H9 (cell line): ENCODE measurements around the gene AVEN. TPM values are rescaled to one million over a fixed set of nuclear protein-coding genes. Genes with fewer than 3 reads are reported as not detected.

Experiments used
- DNase-seq: peaks from one replicate; pipeline ENCODE4 v3.0.0-alpha.2; 2017
- H2AFZ ChIP-seq: one replicate; pipeline ENCODE4 v1.6.1; 2013; ENCODE audit warnings: mild to moderate bottlenecking, low read length, control low read depth, moderate library complexity
- H2AK5ac ChIP-seq: 2 replicates; pipeline ENCODE4 v1.6.1; 2013; ENCODE audit warnings: low read length, control low read depth, mixed read lengths; ENCODE audit not compliant: insufficient read length
- H2BK120ac ChIP-seq: one replicate; pipeline ENCODE4 v1.6.1; 2013; ENCODE audit warnings: low read depth, mild to moderate bottlenecking, low read length, control low read depth, inconsistent platforms; ENCODE audit not compliant: poor library complexity, severe bottlenecking
- H2BK12ac ChIP-seq: 2 replicates; pipeline ENCODE4 v1.6.1; 2013; ENCODE audit warnings: low read length, control low read depth, mixed read lengths, low read depth; ENCODE audit not compliant: insufficient read length
- H2BK15ac ChIP-seq: 2 replicates; pipeline ENCODE4 v1.6.1; 2013; ENCODE audit warnings: low read depth, low read length, control low read depth
- H2BK20ac ChIP-seq: one replicate; pipeline ENCODE4 v1.6.1; 2013; ENCODE audit warnings: low read depth, mild to moderate bottlenecking, low read length, control low read depth, inconsistent platforms; ENCODE audit not compliant: poor library complexity, severe bottlenecking
- H2BK5ac ChIP-seq: 2 replicates; pipeline ENCODE4 v1.6.1; 2013; ENCODE audit warnings: low read length, control low read depth, mixed read lengths; ENCODE audit not compliant: insufficient read length
- H3K14ac ChIP-seq: 2 replicates; pipeline ENCODE4 v1.6.1; 2013; ENCODE audit warnings: low read length, control low read depth; ENCODE audit not compliant: insufficient read depth
- H3K18ac ChIP-seq: 2 replicates; pipeline ENCODE4 v1.6.1; 2013; ENCODE audit warnings: low read depth, mild to moderate bottlenecking, mixed read lengths, low read length, control low read depth; ENCODE audit not compliant: insufficient read length
- H3K23ac ChIP-seq: 2 replicates; pipeline ENCODE4 v1.6.1; 2013; ENCODE audit warnings: low read length, control low read depth, mixed read lengths, low read depth; ENCODE audit not compliant: insufficient read length
- H3K23me2 ChIP-seq: 2 replicates; pipeline ENCODE4 v1.6.1; 2013; ENCODE audit warnings: low read depth, mild to moderate bottlenecking, mixed read lengths, low read length, control low read depth; ENCODE audit not compliant: insufficient read length, poor library complexity, severe bottlenecking
- H3K27ac ChIP-seq: 2 replicates; pipeline ENCODE4 v1.5.1; 2013; ENCODE audit warnings: low read length, control low read depth, mixed read lengths, low read depth; ENCODE audit not compliant: insufficient read length
- H3K27me3 ChIP-seq: 2 replicates; pipeline ENCODE4 v1.6.1; 2013; ENCODE audit warnings: low read length, control low read depth, inconsistent platforms; ENCODE audit not compliant: insufficient read depth
- H3K4ac ChIP-seq: 2 replicates; pipeline ENCODE4 v1.6.1; 2013; ENCODE audit warnings: low read depth, mild to moderate bottlenecking, control low read depth, inconsistent platforms, low read length, moderate library complexity
- H3K4me1 ChIP-seq: 2 replicates; pipeline ENCODE4 v1.6.1; 2013; ENCODE audit warnings: low read length, control low read depth, inconsistent platforms; ENCODE audit not compliant: insufficient read depth
- H3K4me2 ChIP-seq: 2 replicates; pipeline ENCODE4 v1.6.1; 2013; ENCODE audit warnings: low read length, control low read depth, mixed read lengths; ENCODE audit not compliant: insufficient read length, insufficient read depth
- H3K56ac ChIP-seq: 2 replicates; pipeline ENCODE4 v1.6.1; 2013; ENCODE audit warnings: low read depth, mild to moderate bottlenecking, mixed read lengths, low read length, control low read depth; ENCODE audit not compliant: insufficient read length
- H3K79me1 ChIP-seq: 2 replicates; pipeline ENCODE4 v1.6.1; 2013; ENCODE audit warnings: low read depth, mild to moderate bottlenecking, moderate library complexity, low read length, control low read depth, inconsistent platforms; ENCODE audit not compliant: insufficient read depth, poor library complexity, severe bottlenecking
- H3K79me2 ChIP-seq: 2 replicates; pipeline ENCODE4 v1.6.1; 2013; ENCODE audit warnings: low read length, control low read depth, inconsistent platforms; ENCODE audit not compliant: insufficient read depth
- H3K9ac ChIP-seq: 2 replicates; pipeline ENCODE4 v1.6.1; 2013; ENCODE audit warnings: low read length, control low read depth, mixed read lengths; ENCODE audit not compliant: insufficient read length; ENCODE audit errors: extremely low read depth
- H3K9me3 ChIP-seq: one replicate; pipeline ENCODE4 v1.6.1; 2013; ENCODE audit warnings: low read depth, low read length, inconsistent platforms; ENCODE audit not compliant: control insufficient read depth
- H3T11ph ChIP-seq: one replicate; pipeline ENCODE4 v1.6.1; 2013; ENCODE audit warnings: mild to moderate bottlenecking, low read length, control low read depth, inconsistent platforms
- H4K20me1 ChIP-seq: one replicate; pipeline ENCODE4 v1.6.1; 2013; ENCODE audit not compliant: control insufficient read depth, insufficient read length, insufficient read depth
- H4K5ac ChIP-seq: 2 replicates; pipeline ENCODE4 v1.6.1; 2013; ENCODE audit warnings: low read depth, mild to moderate bottlenecking, mixed read lengths, low read length, control low read depth; ENCODE audit not compliant: insufficient read length
- H4K8ac ChIP-seq: replicated peaks from 2 replicates; pipeline ENCODE4 v1.6.1; 2013; ENCODE audit warnings: low read length, control low read depth, mixed read lengths, low read depth; ENCODE audit not compliant: insufficient read length
- H4K91ac ChIP-seq: 2 replicates; pipeline ENCODE4 v1.6.1; 2013; ENCODE audit warnings: low read depth, mild to moderate bottlenecking, moderate library complexity, mixed read lengths, low read length, control low read depth; ENCODE audit not compliant: insufficient read length
- H3K27ac Mint-ChIP-seq, 3 experiments: 2 replicates in 2 of 3; 3 replicates in 1 of 3; pipeline ENCODE4 v1.8.0; 2020 to 2021; ENCODE audit warnings: mixed read lengths in 3 of 3, mild to moderate bottlenecking in 1 of 3, moderate library complexity in 1 of 3
- H3K27me3 Mint-ChIP-seq: 2 replicates; pipeline ENCODE4 v1.8.0; 2021; ENCODE audit warnings: low read depth, mild to moderate bottlenecking, moderate library complexity, mixed read lengths
- H3K36me3 Mint-ChIP-seq, 3 experiments: 2 replicates in 2 of 3; 3 replicates in 1 of 3; pipeline ENCODE4 v1.8.0; 2020 to 2021; ENCODE audit warnings: low read depth in 3 of 3, mixed read lengths in 3 of 3; ENCODE audit not compliant: insufficient read depth in 1 of 3
- H3K4me1 Mint-ChIP-seq, 2 experiments: 2 replicates each; pipeline ENCODE4 v1.8.0; 2020; ENCODE audit warnings: mixed read lengths in 2 of 2
- H3K4me3 Mint-ChIP-seq, 2 experiments: 2 replicates in 1 of 2; 3 replicates in 1 of 2; pipeline ENCODE4 v1.8.0; 2020 to 2021; ENCODE audit warnings: mild to moderate bottlenecking in 2 of 2, mixed read lengths in 2 of 2, moderate library complexity in 1 of 2
- H3K9me3 Mint-ChIP-seq, 2 experiments: 2 replicates in 1 of 2; 3 replicates in 1 of 2; pipeline ENCODE4 v1.8.0; 2020; ENCODE audit warnings: mild to moderate bottlenecking in 2 of 2, mixed read lengths in 2 of 2, moderate library complexity in 1 of 2
- CTCF ChIP-seq: fragments of 200-600 bp; sonication (generic); conservative IDR thresholded peaks from 3 replicates; pipeline ENCODE4 v1.8.0; 2021; ENCODE audit warnings: antibody characterized with exemption, mild to moderate bottlenecking
- WGBS: extraction: QIAGEN DNeasy Blood & Tissue Kit; methylation state at CpG from one replicate; pipeline ENCODE4 v1.1.7; 2013; ENCODE audit warnings: missing lambda C conversion rate, low lambda C conversion rate, mixed read lengths; ENCODE audit not compliant: insufficient read length; ENCODE audit errors: extremely low coverage; 5-methylcytosine and 5-hydroxymethylcytosine counted together
- total RNA-seq: library from RNA; stranded (reverse); gene quantifications from 2 replicates; pipeline ENCODE4 v1.2.1, GENCODE V29; 2021

AVEN gene
- total RNA-seq, 1 experiment from 2014 or later: 16.1 TPM

- H4K5ac ChIP-seq: no peak overlapping the region
- no peak overlapping the region for H2BK120ac ChIP-seq
- H3K79me2 ChIP-seq: no peaks in the 10 kb centered on the region
- H2AK5ac ChIP-seq: no peak overlapping the region
- H3K27ac ChIP-seq: no peak overlapping the region
- H3K4ac ChIP-seq: no peak overlapping the region
- Mint-ChIP-seq H3K9me3 (no peaks in the 10 kb centered on the region), H3K27me3 (no peaks in the 10 kb centered on the region), H3K27ac (0 out of 7 replicates have a peak overlapping the region, but pooled peaks of 1 of the 3 experiments have one; percentile 25), H3K4me3 (no peak overlapping the region), H3K36me3 (no peaks in the 10 kb centered on the region), H3K4me1 (no peaks in the 10 kb centered on the region)
- no peaks in the 10 kb centered on the region for H3K9me3 ChIP-seq
- H2BK20ac ChIP-seq: no peak overlapping the region
- no peak overlapping the region for H3K56ac ChIP-seq
- H3K4me2 ChIP-seq: no peak overlapping the region
- no peaks in the 10 kb centered on the region for H3K79me1 ChIP-seq
- no CpG with 5 or more reads among the region's 4 CpGs for WGBS
- no peaks in the 10 kb centered on the region for H3K23me2 ChIP-seq
- no peak overlapping the region for H2BK5ac ChIP-seq
- no peak overlapping the region for H3K9ac ChIP-seq
- H3K27me3 ChIP-seq: no peaks in the 10 kb centered on the region
- no peaks in the 10 kb centered on the region for H4K20me1 ChIP-seq
- no peaks in the 10 kb centered on the region for H3K4me1 ChIP-seq
- H2BK12ac ChIP-seq: no peak overlapping the region
- no peak overlapping the region for H2BK15ac ChIP-seq
- H4K8ac ChIP-seq: no peak overlapping the region
- no peak for TF ChIP-seq CTCF
- H3K14ac ChIP-seq: no peak overlapping the region
- DNase-seq: no peak
- no peak overlapping the region for H3T11ph ChIP-seq
- H3K23ac ChIP-seq: no peak overlapping the region
- no peak overlapping the region for H4K91ac ChIP-seq
- no peak overlapping the region for H2AFZ ChIP-seq
- no peak overlapping the region for H3K18ac ChIP-seq
Measured at GRCh38 chr15:33975022-33975565, 63.9 kb downstream of the AVEN start.
